OCI-LY1 (cell line): ENCODE results near the gene FAM193B.

Experiments
- H2AFZ ChIP-seq: fragments of 200-600 bp; sonication (generic), shearing (Covaris generic); 2 replicates; pipeline ENCODE4 v1.6.0; 2014; ENCODE audit warnings: antibody characterized with exemption, mild to moderate bottlenecking, low read length
- H3F3A ChIP-seq: fragments of 200-600 bp; sonication (generic), shearing (Covaris generic); 2 replicates; pipeline ENCODE4 v1.6.0; 2014; ENCODE audit warnings: mild to moderate bottlenecking, antibody characterized with exemption, low read length, moderate library complexity; ENCODE audit not compliant: insufficient read depth
- H3K27ac ChIP-seq: fragments of 200-600 bp; sonication (generic); 2 replicates; pipeline ENCODE4 v1.5.1; 2014; ENCODE audit warnings: low read length, mixed run types, mild to moderate bottlenecking, low read depth; ENCODE audit not compliant: poor library complexity, severe bottlenecking
- H3K27me3 ChIP-seq: fragments of 200-600 bp; sonication (generic); 2 replicates; pipeline ENCODE4 v1.6.0; 2014; ENCODE audit warnings: antibody characterized with exemption, mild to moderate bottlenecking, low read length, moderate library complexity; ENCODE audit not compliant: insufficient read depth
- H3K36me3 ChIP-seq: fragments of 200-600 bp; sonication (generic); 2 replicates; pipeline ENCODE4 v1.6.1; 2014; ENCODE audit warnings: mild to moderate bottlenecking, antibody characterized with exemption, low read length, moderate library complexity, mixed read lengths; ENCODE audit not compliant: insufficient read depth
- H3K4me1 ChIP-seq: fragments of 200-600 bp; sonication (generic); 2 replicates; pipeline ENCODE4 v1.5.1; 2014; ENCODE audit warnings: mild to moderate bottlenecking, low read length, moderate library complexity; ENCODE audit not compliant: insufficient read depth, severe bottlenecking
- H3K4me2 ChIP-seq: fragments of 200-600 bp; sonication (generic), shearing (Covaris generic); 2 replicates; pipeline ENCODE4 v1.6.1; 2014; ENCODE audit warnings: low read length
- H3K4me3 ChIP-seq: fragments of 200-600 bp; sonication (generic); 2 replicates; pipeline ENCODE4 v1.5.1; 2014; ENCODE audit warnings: low read length, low read depth, mild to moderate bottlenecking, mixed read lengths; ENCODE audit not compliant: poor library complexity, severe bottlenecking
- H3K79me2 ChIP-seq: fragments of 200-600 bp; shearing (Covaris generic); 2 replicates; pipeline ENCODE4 v1.6.1; 2016; ENCODE audit warnings: mixed run types, low read length, mixed read lengths; ENCODE audit not compliant: insufficient read depth
- H3K9ac ChIP-seq: fragments of 200-600 bp; sonication (generic), shearing (Covaris generic); 2 replicates; pipeline ENCODE4 v1.6.1; 2014; ENCODE audit warnings: mild to moderate bottlenecking, low read length, mixed read lengths
- H3K9me2 ChIP-seq: fragments of 200-600 bp; sonication (generic), shearing (Covaris generic); 2 replicates; pipeline ENCODE4 v1.6.1; 2014; ENCODE audit warnings: low read depth, mild to moderate bottlenecking, low read length, mixed read lengths
- H3K9me3 ChIP-seq: fragments of 200-600 bp; shearing (Covaris generic); 2 replicates; pipeline ENCODE4 v1.6.1; 2014; ENCODE audit warnings: low read length, mixed read lengths
- H4K20me1 ChIP-seq: fragments of 200-600 bp; sonication (generic), shearing (Covaris generic); 2 replicates; pipeline ENCODE4 v1.6.0; 2016; ENCODE audit warnings: mild to moderate bottlenecking, low read length; ENCODE audit not compliant: insufficient read depth
- CTCF ChIP-seq: fragments of 200-600 bp; sonication (generic), shearing (Covaris generic); IDR thresholded peaks from 2 replicates; pipeline ENCODE4 v1.5.1; 2017; ENCODE audit warnings: mild to moderate bottlenecking, antibody characterized with exemption, low read length, moderate library complexity, mixed read lengths
- EZH2 ChIP-seq: fragments of 200-600 bp; sonication (generic), shearing (Covaris generic); IDR thresholded peaks from 2 replicates; pipeline ENCODE4 v1.8.0; 2017; ENCODE audit warnings: borderline replicate concordance, mixed run types, mild to moderate bottlenecking, antibody characterized with exemption, low read length, moderate library complexity, mixed read lengths

The FAM193B gene

GRCh38 chr5:177492841-177493240 is 61.5 kb downstream of the FAM193B start:
- peaks cover 5% of the 10 kb centered on the region; the same call in 1 of the 2 replicates for H3K36me3 ChIP-seq
- H3K4me1 ChIP-seq = peaks cover 57% of the 10 kb centered on the region
- H3K4me3 ChIP-seq = no peak overlapping the region
- no peak for TF ChIP-seq EZH2
- TF ChIP-seq CTCF = no peak
- no peak overlapping the region for H3K9ac ChIP-seq
- H4K20me1 ChIP-seq = no peaks in the 10 kb centered on the region
- H3F3A ChIP-seq = no peaks in the 10 kb centered on the region
- no peaks in the 10 kb centered on the region for H3K9me3 ChIP-seq
- no peaks in the 10 kb centered on the region for H3K27me3 ChIP-seq
- no peaks in the 10 kb centered on the region for H3K79me2 ChIP-seq
- H3K4me2 ChIP-seq = no peak overlapping the region
- no peak overlapping the region for H3K27ac ChIP-seq
- H3K9me2 ChIP-seq = no peaks in the 10 kb centered on the region
- H2AFZ ChIP-seq = no peak overlapping the region

GRCh38 chr5:177491983-177492746 is 62.2 kb downstream of the FAM193B start:
- no peaks in the 10 kb centered on the region for H4K20me1 ChIP-seq
- peaks cover 12% of the 10 kb centered on the region for H3K36me3 ChIP-seq
- no peak overlapping the region for H2AFZ ChIP-seq
- H3K27me3 ChIP-seq = no peaks in the 10 kb centered on the region
- H3F3A ChIP-seq = no peaks in the 10 kb centered on the region
- H3K9me3 ChIP-seq = no peaks in the 10 kb centered on the region
- TF ChIP-seq CTCF = no peak
- no peak for TF ChIP-seq EZH2
- peaks cover 57% of the 10 kb centered on the region for H3K4me1 ChIP-seq
- H3K9me2 ChIP-seq = no peaks in the 10 kb centered on the region
- H3K27ac ChIP-seq = no peak overlapping the region
- no peak overlapping the region for H3K4me3 ChIP-seq
- H3K79me2 ChIP-seq = no peaks in the 10 kb centered on the region
- no peak overlapping the region for H3K9ac ChIP-seq
- H3K4me2 ChIP-seq = no peak overlapping the region

GRCh38 chr5:177491429-177491945 is 62.9 kb downstream of the FAM193B start:
- Histone ChIP-seq H3K27me3 (no peaks in the 10 kb centered on the region), H3K9ac (no peak overlapping the region), H2AFZ (no peak overlapping the region), H3K36me3 (peaks cover 14% of the 10 kb centered on the region), H4K20me1 (no peaks in the 10 kb centered on the region), H3K9me3 (no peaks in the 10 kb centered on the region), H3K79me2 (no peaks in the 10 kb centered on the region), H3K4me2 (peak overlapping the region; percentile 14; the same call in 1 of the 2 replicates), H3K4me3 (no peak overlapping the region), H3K27ac (peak overlapping the region; percentile 72), H3F3A (no peaks in the 10 kb centered on the region), H3K9me2 (no peaks in the 10 kb centered on the region), H3K4me1 (peaks cover 54% of the 10 kb centered on the region)
- no peak for TF ChIP-seq EZH2
- TF ChIP-seq CTCF = peak; percentile 99
